OCI-LY3 (cell line): ENCODE results near the gene HOXA7.
A peak's percentile ranks its signal among the peaks of the same experiment; 100 is the strongest.

Experiments
- H2AFZ ChIP-seq: fragments of 200-600, 300-600 bp; shearing (Covaris generic); 2 replicates; pipeline ENCODE4 v1.6.0; 2014; ENCODE audit warnings: antibody characterized with exemption, low read depth, low read length
- H3K27ac ChIP-seq: fragments of 200-600, 300-600 bp; sonication (generic); 2 replicates; pipeline ENCODE4 v1.5.1; 2014; ENCODE audit warnings: mild to moderate bottlenecking, low read length, moderate library complexity, mixed read lengths
- H3K27me3 ChIP-seq: fragments of 200-600, 300-600 bp; sonication (generic); 2 replicates; pipeline ENCODE4 v1.6.1; 2014; ENCODE audit warnings: low read depth, low read length, mixed read lengths
- H3K36me3 ChIP-seq: fragments of 200-600, 300-600 bp; sonication (generic); replicated peaks from 2 replicates; pipeline ENCODE3; 2014; ENCODE audit warnings: low read depth, low read length, mixed read lengths
- H3K4me1 ChIP-seq: fragments of 300-600, 200-600 bp; sonication (generic); 2 replicates; pipeline ENCODE4 v1.6.1; 2014; ENCODE audit warnings: low read length, mixed read lengths
- H3K4me2 ChIP-seq: fragments of 200-600, 300-600 bp; sonication (generic); 2 replicates; pipeline ENCODE4 v1.6.1; 2014; ENCODE audit warnings: low read length, mixed read lengths
- H3K4me3 ChIP-seq: fragments of 300-600, 200-600 bp; sonication (generic); 2 replicates; pipeline ENCODE4 v1.5.1; 2014; ENCODE audit warnings: antibody characterized with exemption, mild to moderate bottlenecking, low read length, moderate library complexity
- H3K79me2 ChIP-seq: fragments of 300-600, 200-600 bp; shearing (Covaris generic); 2 replicates; pipeline ENCODE4 v1.6.1; 2014; ENCODE audit warnings: mild to moderate bottlenecking, low read length, mixed read lengths
- H3K9ac ChIP-seq: fragments of 300-600, 200-600 bp; shearing (Covaris generic); 2 replicates; pipeline ENCODE4 v1.6.0; 2014; ENCODE audit warnings: mild to moderate bottlenecking, low read length, moderate library complexity
- H3K9me3 ChIP-seq: fragments of 200-600, 300-600 bp; shearing (Covaris generic); 2 replicates; pipeline ENCODE4 v1.6.1; 2014; ENCODE audit warnings: low read length, mixed read lengths; ENCODE audit not compliant: insufficient read depth
- H4K20me1 ChIP-seq: fragments of 200-600, 300-600 bp; sonication (generic); 2 replicates; pipeline ENCODE4 v1.6.1; 2016; ENCODE audit warnings: low read length, mixed read lengths; ENCODE audit not compliant: insufficient read depth
- EZH2phosphoT487 ChIP-seq: fragments of 200-600 bp; shearing (Covaris generic); IDR thresholded peaks from 2 replicates; pipeline ENCODE4 v1.6.1; 2018; ENCODE audit warnings: antibody characterized with exemption, mixed run types, low read depth
- TF ChIP-seq, protein P1 (sequence below): fragments of 200-600, 300-600 bp; sonication (generic); IDR thresholded peaks from 2 replicates; pipeline ENCODE4 v1.5.1; 2014; ENCODE audit warnings: antibody characterized with exemption, low read length, low read depth

Gene HOXA7

DNA sequence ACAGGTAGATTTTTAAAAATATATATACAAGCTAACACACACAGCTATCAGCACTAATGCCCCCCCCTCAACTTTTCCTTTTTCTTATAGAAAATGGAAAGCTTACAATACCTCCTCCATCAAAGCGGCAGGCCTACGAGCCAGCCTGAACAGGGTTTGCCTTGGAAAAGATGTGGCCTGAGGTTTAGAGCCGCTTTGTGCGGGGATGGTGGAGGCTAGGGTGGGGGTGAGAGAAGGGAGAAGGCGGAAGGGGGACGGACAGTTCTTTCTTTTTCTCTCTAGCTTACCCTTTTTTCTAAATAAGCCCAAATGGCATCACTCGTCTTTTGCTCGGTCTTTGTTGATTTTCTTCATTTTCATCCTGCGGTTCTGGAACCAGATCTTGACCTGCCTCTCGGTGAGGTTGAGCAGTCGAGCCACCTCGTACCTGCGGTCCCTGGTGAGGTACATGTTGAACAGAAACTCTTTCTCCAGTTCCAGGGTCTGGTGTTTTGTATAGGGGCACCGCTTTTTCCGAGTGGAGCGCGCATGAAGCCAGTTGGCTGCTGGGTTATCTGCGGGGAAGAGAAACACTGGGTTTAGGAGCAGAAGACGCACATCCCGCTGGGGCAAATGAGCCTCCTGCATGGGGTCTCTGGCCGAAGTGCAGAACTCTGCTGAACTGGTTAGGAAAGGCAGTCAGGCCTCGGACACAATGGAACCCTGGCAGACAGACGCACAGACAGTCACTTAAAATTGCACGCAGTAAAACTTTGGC, 7.0 kb upstream of the HOXA7 start:
- no peaks in the 10 kb centered on the region for H4K20me1 ChIP-seq
- TF ChIP-seq EZH2phosphoT487: no peak
- TF ChIP-seq, protein P1, sequence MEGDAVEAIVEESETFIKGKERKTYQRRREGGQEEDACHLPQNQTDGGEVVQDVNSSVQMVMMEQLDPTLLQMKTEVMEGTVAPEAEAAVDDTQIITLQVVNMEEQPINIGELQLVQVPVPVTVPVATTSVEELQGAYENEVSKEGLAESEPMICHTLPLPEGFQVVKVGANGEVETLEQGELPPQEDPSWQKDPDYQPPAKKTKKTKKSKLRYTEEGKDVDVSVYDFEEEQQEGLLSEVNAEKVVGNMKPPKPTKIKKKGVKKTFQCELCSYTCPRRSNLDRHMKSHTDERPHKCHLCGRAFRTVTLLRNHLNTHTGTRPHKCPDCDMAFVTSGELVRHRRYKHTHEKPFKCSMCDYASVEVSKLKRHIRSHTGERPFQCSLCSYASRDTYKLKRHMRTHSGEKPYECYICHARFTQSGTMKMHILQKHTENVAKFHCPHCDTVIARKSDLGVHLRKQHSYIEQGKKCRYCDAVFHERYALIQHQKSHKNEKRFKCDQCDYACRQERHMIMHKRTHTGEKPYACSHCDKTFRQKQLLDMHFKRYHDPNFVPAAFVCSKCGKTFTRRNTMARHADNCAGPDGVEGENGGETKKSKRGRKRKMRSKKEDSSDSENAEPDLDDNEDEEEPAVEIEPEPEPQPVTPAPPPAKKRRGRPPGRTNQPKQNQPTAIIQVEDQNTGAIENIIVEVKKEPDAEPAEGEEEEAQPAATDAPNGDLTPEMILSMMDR: no peak
- H2AFZ ChIP-seq: no peak overlapping the region
- H3K79me2 ChIP-seq: no peaks in the 10 kb centered on the region
- no peak overlapping the region for H3K27ac ChIP-seq
- H3K36me3 ChIP-seq: no peaks in the 10 kb centered on the region
- no peak overlapping the region for H3K9ac ChIP-seq
- 0 out of 2 replicates have a peak, but pooled peaks cover 5% of the 10 kb centered on the region for H3K4me1 ChIP-seq
- H3K4me2 ChIP-seq: no peak overlapping the region
- no peaks in the 10 kb centered on the region for H3K27me3 ChIP-seq
- H3K9me3 ChIP-seq: no peaks in the 10 kb centered on the region
- no peak overlapping the region for H3K4me3 ChIP-seq

DNA sequence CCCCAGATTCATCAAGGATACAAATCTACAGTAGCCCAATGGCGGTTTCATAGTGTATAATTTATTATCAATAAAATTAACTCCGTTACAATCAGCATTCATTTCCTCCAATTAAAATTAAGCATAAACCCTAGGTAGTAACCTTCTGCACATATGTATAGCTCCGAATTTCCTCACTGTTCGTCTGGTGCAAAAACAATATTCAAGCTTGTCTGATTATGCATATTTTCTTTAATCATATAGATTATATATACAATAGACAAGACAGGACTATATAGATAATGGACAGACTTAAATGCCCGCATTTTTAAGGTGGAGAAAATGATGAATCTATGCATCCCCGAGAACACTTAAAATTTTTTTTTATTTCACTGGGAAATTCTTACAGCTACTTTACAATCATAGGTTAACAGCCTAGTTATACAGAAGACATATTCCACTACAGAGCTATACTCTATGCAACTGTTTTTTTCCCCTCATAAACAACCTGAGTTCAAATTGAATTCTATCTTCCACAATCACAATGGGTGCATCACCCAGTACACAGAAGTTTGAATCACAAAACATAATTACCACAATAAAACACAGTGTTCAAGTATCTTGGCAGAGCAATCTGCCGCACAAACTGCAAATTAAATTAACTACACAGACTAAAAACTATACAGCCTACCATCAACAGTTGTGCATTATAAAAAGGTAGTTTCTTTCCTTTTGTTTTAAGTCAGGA, 6.2 kb upstream of the HOXA7 start:
- no peak overlapping the region for H3K4me3 ChIP-seq
- no peak for TF ChIP-seq EZH2phosphoT487
- TF ChIP-seq, protein P1: no peak
- no peak overlapping the region for H2AFZ ChIP-seq
- no peaks in the 10 kb centered on the region for H3K27me3 ChIP-seq
- H3K4me2 ChIP-seq: no peak overlapping the region
- no peak overlapping the region for H3K27ac ChIP-seq
- H4K20me1 ChIP-seq: no peaks in the 10 kb centered on the region
- H3K9me3 ChIP-seq: no peaks in the 10 kb centered on the region
- H3K9ac ChIP-seq: no peak overlapping the region
- H3K4me1 ChIP-seq: 0 out of 2 replicates have a peak, but pooled peaks cover 5% of the 10 kb centered on the region
- H3K79me2 ChIP-seq: no peaks in the 10 kb centered on the region
- no peaks in the 10 kb centered on the region for H3K36me3 ChIP-seq

DNA sequence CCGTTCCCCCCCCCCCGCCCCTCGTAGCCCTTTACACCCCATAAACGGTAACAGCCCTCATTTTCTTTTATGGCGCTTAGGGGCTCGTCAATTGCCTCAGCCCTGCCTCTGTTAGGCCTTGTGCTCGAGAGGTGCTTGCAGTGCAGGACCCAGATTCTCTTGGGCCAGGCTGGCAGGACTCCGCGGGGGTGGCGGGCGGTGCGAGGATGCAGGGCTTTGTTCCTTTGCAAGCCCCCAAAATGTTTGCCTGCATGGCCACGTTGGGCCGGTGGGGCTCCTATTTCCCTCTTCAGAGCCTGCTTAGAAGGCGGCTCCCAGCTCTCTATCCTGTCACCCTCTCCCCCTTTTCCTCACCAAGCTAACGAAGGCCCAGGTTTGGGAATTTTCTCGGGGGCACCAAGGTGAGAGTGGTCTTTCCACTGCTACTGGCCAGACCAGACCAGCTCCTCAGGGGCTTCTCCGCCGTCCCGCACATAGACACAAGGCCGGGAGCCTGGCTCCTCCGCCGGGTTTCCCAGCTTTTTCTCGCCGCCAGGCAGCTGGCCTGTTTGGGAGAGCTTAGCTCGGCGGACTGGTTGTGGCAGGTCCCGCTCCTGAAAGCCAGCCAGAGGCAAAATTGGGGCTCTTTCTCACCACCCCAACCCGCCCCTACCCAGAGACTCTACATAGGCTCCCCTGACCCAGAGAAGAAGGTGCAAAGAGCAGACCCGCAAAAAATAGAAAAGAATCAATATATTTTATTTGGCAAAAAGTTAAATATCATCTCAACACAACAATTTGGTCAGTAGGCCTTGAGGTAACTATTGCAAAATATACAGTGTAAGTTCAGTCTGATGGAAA, 5.5 kb upstream of the HOXA7 start:
- 0 out of 2 replicates have a peak, but pooled peaks cover 5% of the 10 kb centered on the region for H3K4me1 ChIP-seq
- H3K4me3 ChIP-seq: peak overlapping the region; percentile 99
- H3K9ac ChIP-seq: no peak overlapping the region
- no peaks in the 10 kb centered on the region for H3K79me2 ChIP-seq
- no peaks in the 10 kb centered on the region for H4K20me1 ChIP-seq
- H3K9me3 ChIP-seq: no peaks in the 10 kb centered on the region
- no peak overlapping the region for H3K27ac ChIP-seq
- no peaks in the 10 kb centered on the region for H3K36me3 ChIP-seq
- no peak overlapping the region for H2AFZ ChIP-seq
- H3K27me3 ChIP-seq: no peaks in the 10 kb centered on the region
- H3K4me2 ChIP-seq: peak overlapping the region; percentile 96
- no peak for TF ChIP-seq EZH2phosphoT487
- TF ChIP-seq, protein P1: no peak
